ENCODE measurements around the gene PROCA1. TPM values are rescaled to one million over a fixed set of nuclear protein-coding genes. Genes with fewer than 3 reads are reported as not detected.

The PROCA1 gene
- total and polyA plus RNA-seq, 2 of the 13 experiments (the other 11 are each of a cell fraction or from before 2014, with no cell fraction given) = 0.73 to 1.5 TPM

GRCh38 chr17:28698253-28698941, 13.3 kb downstream of the PROCA1 start (continued):
- no peak for TF ChIP-seq ZNF598 (CRISPR knock-in tag; IDR thresholded peaks at IDR 0.05; ENCODE audit: borderline replicate concordance)
- TF ChIP-seq PLSCR1 (CRISPR knock-in tag; IDR thresholded peaks at IDR 0.05; ENCODE audit: borderline replicate concordance) = no peak
- peak; percentile 75 for TF ChIP-seq ZNF205 (CRISPR knock-in tag; IDR thresholded peaks at IDR 0.05)
- no peak for TF ChIP-seq FOSL1 (CRISPR knock-in tag; IDR thresholded peaks at IDR 0.05; ENCODE audit: borderline replicate concordance)
- TF ChIP-seq KMT2B (CRISPR knock-in tag; IDR thresholded peaks at IDR 0.05) = peak; percentile 53
- peak; percentile 85 for TF ChIP-seq KDM6A (CRISPR knock-in tag; IDR thresholded peaks at IDR 0.05; ENCODE audit: low read depth)
- TF ChIP-seq CEBPG (CRISPR knock-in tag; IDR thresholded peaks at IDR 0.05) = peak; percentile 58
- TF ChIP-seq POGZ (CRISPR knock-in tag; IDR thresholded peaks at IDR 0.05) = peak; percentile 56; the same call in 1 of the 2 replicates
- TF ChIP-seq CREBL2 (CRISPR knock-in tag; IDR thresholded peaks at IDR 0.05; ENCODE audit: borderline replicate concordance) = peak; percentile 46; the same call in 1 of the 2 replicates
- no peak for TF ChIP-seq ADNP (CRISPR knock-in tag; IDR thresholded peaks at IDR 0.05)
- TF ChIP-seq ZNF749 (CRISPR knock-in tag; IDR thresholded peaks at IDR 0.05; ENCODE audit: borderline replicate concordance) = no peak; the same call in 1 of the 2 replicates
- TF ChIP-seq CREB1 (IDR thresholded peaks at IDR 0.05) = 0 out of 2 replicates have a peak, but pooled peaks have one; percentile 3
- TF ChIP-seq CREB1 (CRISPR knock-in tag; IDR thresholded peaks at IDR 0.05) = peak; percentile 57; the same call in 1 of the 2 replicates
- no peak for TF ChIP-seq E2F2 (CRISPR knock-in tag; IDR thresholded peaks at IDR 0.05; ENCODE audit: borderline replicate concordance)
- TF ChIP-seq, protein P1, sequence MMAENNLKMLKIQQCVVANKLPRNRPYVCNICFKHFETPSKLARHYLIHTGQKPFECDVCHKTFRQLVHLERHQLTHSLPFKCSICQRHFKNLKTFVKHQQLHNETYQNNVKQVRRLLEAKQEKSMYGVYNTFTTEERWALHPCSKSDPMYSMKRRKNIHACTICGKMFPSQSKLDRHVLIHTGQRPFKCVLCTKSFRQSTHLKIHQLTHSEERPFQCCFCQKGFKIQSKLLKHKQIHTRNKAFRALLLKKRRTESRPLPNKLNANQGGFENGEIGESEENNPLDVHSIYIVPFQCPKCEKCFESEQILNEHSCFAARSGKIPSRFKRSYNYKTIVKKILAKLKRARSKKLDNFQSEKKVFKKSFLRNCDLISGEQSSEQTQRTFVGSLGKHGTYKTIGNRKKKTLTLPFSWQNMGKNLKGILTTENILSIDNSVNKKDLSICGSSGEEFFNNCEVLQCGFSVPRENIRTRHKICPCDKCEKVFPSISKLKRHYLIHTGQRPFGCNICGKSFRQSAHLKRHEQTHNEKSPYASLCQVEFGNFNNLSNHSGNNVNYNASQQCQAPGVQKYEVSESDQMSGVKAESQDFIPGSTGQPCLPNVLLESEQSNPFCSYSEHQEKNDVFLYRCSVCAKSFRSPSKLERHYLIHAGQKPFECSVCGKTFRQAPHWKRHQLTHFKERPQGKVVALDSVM (CRISPR knock-in tag; IDR thresholded peaks at IDR 0.05) = no peak
- TF ChIP-seq ZSCAN25 (CRISPR knock-in tag; IDR thresholded peaks at IDR 0.05) = peak; percentile 67; the same call in 1 of the 2 replicates
- no peak for TF ChIP-seq STAT5B (CRISPR knock-in tag; IDR thresholded peaks at IDR 0.05)
- peak; percentile 52; the same call in 1 of the 2 replicates for TF ChIP-seq ZNF746 (CRISPR knock-in tag; IDR thresholded peaks at IDR 0.05)
- no peak for TF ChIP-seq E2F1 (CRISPR knock-in tag; IDR thresholded peaks at IDR 0.05)
- TF ChIP-seq ZNF713 (CRISPR knock-in tag; IDR thresholded peaks at IDR 0.05) = no peak
- TF ChIP-seq ZNF724P (CRISPR knock-in tag; IDR thresholded peaks at IDR 0.05; ENCODE audit: borderline replicate concordance) = no peak
- no peak for TF ChIP-seq HHEX (CRISPR knock-in tag; IDR thresholded peaks at IDR 0.05)
- no peak; the same call in 1 of the 2 replicates for TF ChIP-seq ZNF800 (CRISPR knock-in tag; IDR thresholded peaks at IDR 0.05)
- 0 out of 2 replicates have a peak, but pooled peaks have one; percentile 41 for TF ChIP-seq ZNF230 (CRISPR knock-in tag; IDR thresholded peaks at IDR 0.05)

All from HepG2 (cell line).